Tibial artery (tissue), 4 donors: ENCODE results near the gene AMBP.

Experiments
- DNase-seq, 2 donors: peaks; one replicate each; pipeline ENCODE4 v3.0.0-alpha.2; 2019
- H3K27ac ChIP-seq, 2 donors: fragments of 200-600 bp; sonication (generic) in 1 of 2; 1 replicate in 1 of 2; 2 replicates in 1 of 2; pipeline ENCODE4 v1.5.1; 2018 to 2019; ENCODE audit warnings: mild to moderate bottlenecking in 1 of 2
- H3K27me3 ChIP-seq, 2 donors: fragments of 200-600 bp; sonication (generic) in 1 of 2; one replicate each; pipeline versions ENCODE4 v1.5.1 to v1.6.0; 2016 to 2019
- H3K36me3 ChIP-seq, 3 donors: fragments of 200-600 bp; sonication (generic) in 2 of 3; one replicate each; pipeline ENCODE4 v1.5.1; 2016 to 2019; ENCODE audit warnings: mild to moderate bottlenecking in 2 of 3
- H3K4me1 ChIP-seq, 4 donors: fragments of 200-600 bp; sonication (generic) in 2 of 4; 1 replicate in 3 of 4; 2 replicates in 1 of 4; pipeline ENCODE4 v1.5.1; 2016 to 2019
- H3K4me3 ChIP-seq, 2 donors: fragments of 200-600 bp; sonication (generic) in 1 of 2; 1 replicate in 1 of 2; 2 replicates in 1 of 2; pipeline ENCODE4 v1.5.1; 2018 to 2019; ENCODE audit warnings: mild to moderate bottlenecking in 2 of 2
- H3K9me3 ChIP-seq, 3 donors: fragments of 200-600 bp; sonication (generic) in 1 of 3; one replicate each; pipeline ENCODE4 v1.5.1; 2016 to 2019
- CTCF ChIP-seq, 2 experiments: fragments of 200-600 bp in 1 of 2; fragments of 450-650 bp in 1 of 2; IDR thresholded peaks; one replicate each; pipeline ENCODE4 v1.5.1; 2017 to 2019; ENCODE audit warnings: antibody characterized with exemption in 2 of 2, mild to moderate bottlenecking in 1 of 2, moderate library complexity in 1 of 2
- intact Hi-C: fragments of 100-400 bp; cut with DNase I; formaldehyde crosslinking; loops from one replicate; pipeline ENCODE4 v1.15.0; 2023; ENCODE audit warnings: low total_unique reads

AMBP gene

GRCh38 chr9:114054191-114054690, 23.9 kb downstream of the AMBP start:
- intact Hi-C loops, result no loop called here
- Histone ChIP-seq H3K9me3 (no peaks in the 10 kb centered on the region), H3K27me3 (no peaks in the 10 kb centered on the region), H3K4me1 (peaks cover 0 to 7% (median 6%) of the 10 kb centered on the region in 4 donors), H3K27ac (no peak overlapping the region), H3K4me3 (no peak overlapping the region), H3K36me3 (peaks cover 16 to 40% (median 28%) of the 10 kb centered on the region in 3 donors)
- DNase-seq, result peak in 1 of 2 donors; percentile 50
- no peak for TF ChIP-seq CTCF (IDR thresholded peaks at IDR 0.05)

GRCh38 chr9:114053246-114054005, 24.7 kb downstream of the AMBP start:
- no peak for TF ChIP-seq CTCF (IDR thresholded peaks at IDR 0.05)
- H3K27me3 ChIP-seq, result no peaks in the 10 kb centered on the region
- no peak overlapping the region for H3K4me3 ChIP-seq
- H3K36me3 ChIP-seq, result peaks cover 21 to 48% (median 36%) of the 10 kb centered on the region in 3 donors
- no peak overlapping the region for H3K27ac ChIP-seq
- H3K4me1 ChIP-seq, result no peaks in the 10 kb centered on the region
- intact Hi-C loops, result no loop called here
- H3K9me3 ChIP-seq, result no peaks in the 10 kb centered on the region
- DNase-seq, result peak in 1 of 2 donors; percentile 43

- no peak for TF ChIP-seq CTCF (IDR thresholded peaks at IDR 0.05)
- Histone ChIP-seq H3K4me1 (no peaks in the 10 kb centered on the region), H3K36me3 (peaks cover 21 to 59% (median 45%) of the 10 kb centered on the region in 3 donors), H3K27me3 (no peaks in the 10 kb centered on the region), H3K9me3 (no peaks in the 10 kb centered on the region), H3K4me3 (no peak overlapping the region), H3K27ac (no peak overlapping the region)
- intact Hi-C loops, result no loop called here
- DNase-seq, result peak in 1 of 2 donors; percentile 39
These were observed 26.4 kb downstream of the AMBP start for GRCh38 chr9:114051706-114052105.

- H3K36me3 ChIP-seq, result peaks cover 21 to 59% (median 45%) of the 10 kb centered on the region in 3 donors
- intact Hi-C loops, result no loop called here
- no peak overlapping the region for H3K4me3 ChIP-seq
- H3K27ac ChIP-seq, result no peak overlapping the region
- DNase-seq, result peak in 1 of 2 donors; percentile 21
- no peaks in the 10 kb centered on the region for H3K4me1 ChIP-seq
- no peak for TF ChIP-seq CTCF (IDR thresholded peaks at IDR 0.05)
- H3K27me3 ChIP-seq, result no peaks in the 10 kb centered on the region
- H3K9me3 ChIP-seq, result no peaks in the 10 kb centered on the region
These were observed 26.8 kb downstream of the AMBP start for GRCh38 chr9:114051281-114051680.

- Histone ChIP-seq H3K36me3 (peaks cover 22 to 63% (median 45%) of the 10 kb centered on the region in 3 donors), H3K4me3 (no peak overlapping the region), H3K27me3 (no peaks in the 10 kb centered on the region), H3K27ac (no peak overlapping the region), H3K9me3 (peaks cover 0 to under 1% (median 0%) of the 10 kb centered on the region in 3 donors), H3K4me1 (no peaks in the 10 kb centered on the region)
- peak in 1 of 2 donors; percentile 7 for DNase-seq
- intact Hi-C loops, result no loop called here
- TF ChIP-seq CTCF (IDR thresholded peaks at IDR 0.05), result no peak
These were observed 27.5 kb downstream of the AMBP start for GRCh38 chr9:114050646-114051045.
